Mucosa of rectum (tissue), 2 donors: Measurements from ENCODE around the gene UBE2D3.
"Not testable (repeated sequence)": the region's sequence is repeated elsewhere in the genome, so short reads cannot be mapped to it uniquely, and the experiment has no call there.

ENCODE experiments used
- H3K27ac ChIP-seq, 2 donors: one replicate each; pipeline ENCODE4 v1.7.0; 2013; ENCODE audit warnings: inconsistent platforms in 2 of 2, low read depth in 2 of 2, low read length in 2 of 2
- H3K27me3 ChIP-seq, 2 donors: one replicate each; pipeline ENCODE4 v1.7.0; 2013; ENCODE audit warnings: low read length in 2 of 2; ENCODE audit not compliant: control insufficient read depth in 2 of 2, insufficient read depth in 2 of 2
- H3K36me3 ChIP-seq, 2 donors: one replicate each; pipeline ENCODE4 v1.7.0; 2013; ENCODE audit warnings: low read length in 2 of 2; ENCODE audit not compliant: control insufficient read depth in 2 of 2, insufficient read depth in 2 of 2
- H3K4me1 ChIP-seq, 2 donors: one replicate each; pipeline ENCODE4 v1.7.0; 2013; ENCODE audit warnings: low read length in 2 of 2, mild to moderate bottlenecking in 1 of 2; ENCODE audit not compliant: control insufficient read depth in 2 of 2, insufficient read depth in 2 of 2
- H3K4me3 ChIP-seq, 2 donors: one replicate each; pipeline ENCODE4 v1.7.0; 2013; ENCODE audit warnings: low read length in 2 of 2
- H3K9ac ChIP-seq, 2 donors: one replicate each; pipeline ENCODE4 v1.7.0; 2013; ENCODE audit warnings: low read length in 2 of 2, low read depth in 1 of 2, mild to moderate bottlenecking in 1 of 2
- H3K9me3 ChIP-seq, 2 donors: one replicate each; pipeline ENCODE4 v1.7.0; 2013; ENCODE audit warnings: low read length in 2 of 2; ENCODE audit not compliant: control insufficient read depth in 2 of 2
- donor health status: healthy.
- donor health status: Normal muscosa, but diverticular disease.

Gene UBE2D3

GRCh38 chr4:102819588-102820365, 7.6 kb downstream of the UBE2D3 start:
- peak overlapping the region in 1 of 2 donors; percentile 14 for H3K4me3 ChIP-seq
- H3K9ac ChIP-seq, result no peak overlapping the region
- H3K4me1 ChIP-seq, result peaks cover 35 to 69% of the 10 kb centered on the region in 2 donors
- H3K27me3 ChIP-seq, result no peaks in the 10 kb centered on the region
- H3K36me3 ChIP-seq, result peaks cover 0 to 5% of the 10 kb centered on the region in 2 donors
- H3K9me3 ChIP-seq, result no peaks in the 10 kb centered on the region
- H3K27ac ChIP-seq, result no peak overlapping the region

GRCh38 chr4:102819100-102819499, 8.3 kb downstream of the UBE2D3 start:
- not testable (repeated sequence) for H3K36me3 ChIP-seq, H3K9ac ChIP-seq, H3K9me3 ChIP-seq, H3K27me3 ChIP-seq, H3K27ac ChIP-seq
- Histone ChIP-seq H3K4me3 (peak overlapping the region in 1 of 2 donors; percentile 4), H3K4me1 (peaks cover 35 to 63% of the 10 kb centered on the region in 2 donors)

GRCh38 chr4:102817613-102818268, 9.6 kb downstream of the UBE2D3 start:
- peaks cover 4 to 14% of the 10 kb centered on the region in 2 donors for H3K36me3 ChIP-seq
- H3K4me3 ChIP-seq, result no peak overlapping the region
- H3K27ac ChIP-seq, result no peak overlapping the region
- H3K9ac ChIP-seq, result no peak overlapping the region
- H3K4me1 ChIP-seq, result peaks cover 26 to 51% of the 10 kb centered on the region in 2 donors
- H3K27me3 ChIP-seq, result no peaks in the 10 kb centered on the region
- no peaks in the 10 kb centered on the region for H3K9me3 ChIP-seq

- H3K4me3 ChIP-seq, result no peak overlapping the region
- H3K27ac ChIP-seq, result no peak overlapping the region
- no peaks in the 10 kb centered on the region for H3K9me3 ChIP-seq
- peaks cover 4 to 14% of the 10 kb centered on the region in 2 donors for H3K36me3 ChIP-seq
- H3K27me3 ChIP-seq, result no peaks in the 10 kb centered on the region
- H3K9ac ChIP-seq, result no peak overlapping the region
- peaks cover 25 to 48% of the 10 kb centered on the region in 2 donors for H3K4me1 ChIP-seq
Measured at GRCh38 chr4:102817021-102817605, 10.2 kb downstream of the UBE2D3 start.

GRCh38 chr4:102815981-102816380, 11.4 kb downstream of the UBE2D3 start:
- no peak overlapping the region for H3K9ac ChIP-seq
- H3K4me3 ChIP-seq, result no peak overlapping the region
- peaks cover 18 to 38% of the 10 kb centered on the region in 2 donors for H3K4me1 ChIP-seq
- no peaks in the 10 kb centered on the region for H3K9me3 ChIP-seq
- no peaks in the 10 kb centered on the region for H3K27me3 ChIP-seq
- H3K36me3 ChIP-seq, result peaks cover 4 to 14% of the 10 kb centered on the region in 2 donors
- H3K27ac ChIP-seq, result no peak overlapping the region

GRCh38 chr4:102809691-102810090, 17.7 kb downstream of the UBE2D3 start:
- H3K27me3 ChIP-seq, result no peaks in the 10 kb centered on the region
- no peaks in the 10 kb centered on the region for H3K9me3 ChIP-seq
- no peak overlapping the region for H3K9ac ChIP-seq
- H3K36me3 ChIP-seq, result peaks cover 25 to 36% of the 10 kb centered on the region in 2 donors
- H3K27ac ChIP-seq, result no peak overlapping the region
- H3K4me1 ChIP-seq, result peaks cover 0 to 3% of the 10 kb centered on the region in 2 donors
- H3K4me3 ChIP-seq, result no peak overlapping the region

- Histone ChIP-seq H3K36me3 (peaks cover 26 to 38% of the 10 kb centered on the region in 2 donors), H3K9ac (no peak overlapping the region), H3K9me3 (no peaks in the 10 kb centered on the region), H3K27ac (no peak overlapping the region), H3K4me3 (no peak overlapping the region), H3K4me1 (peaks cover 0 to 3% of the 10 kb centered on the region in 2 donors), H3K27me3 (no peaks in the 10 kb centered on the region)
Measured at GRCh38 chr4:102809190-102809589, 18.2 kb downstream of the UBE2D3 start.

GRCh38 chr4:102808009-102808408, 19.3 kb downstream of the UBE2D3 start:
- Histone ChIP-seq H3K27me3 (no peaks in the 10 kb centered on the region), H3K4me3 (no peak overlapping the region), H3K36me3 (peaks cover 32 to 39% of the 10 kb centered on the region in 2 donors), H3K9me3 (no peaks in the 10 kb centered on the region), H3K9ac (no peak overlapping the region), H3K4me1 (peaks cover 0 to 3% of the 10 kb centered on the region in 2 donors), H3K27ac (no peak overlapping the region)

GRCh38 chr4:102807345-102807744, 20.0 kb downstream of the UBE2D3 start:
- no peaks in the 10 kb centered on the region for H3K9me3 ChIP-seq
- no peaks in the 10 kb centered on the region for H3K27me3 ChIP-seq
- H3K27ac ChIP-seq, result no peak overlapping the region
- H3K9ac ChIP-seq, result no peak overlapping the region
- H3K36me3 ChIP-seq, result peaks cover 38 to 40% of the 10 kb centered on the region in 2 donors
- H3K4me3 ChIP-seq, result no peak overlapping the region
- H3K4me1 ChIP-seq, result peaks cover 0 to 3% of the 10 kb centered on the region in 2 donors

- H3K9me3 ChIP-seq, result no peaks in the 10 kb centered on the region
- peaks cover 68 to 76% of the 10 kb centered on the region in 2 donors for H3K36me3 ChIP-seq
- no peaks in the 10 kb centered on the region for H3K27me3 ChIP-seq
- H3K4me3 ChIP-seq, result no peak overlapping the region
- no peak overlapping the region for H3K27ac ChIP-seq
- H3K9ac ChIP-seq, result no peak overlapping the region
- no peaks in the 10 kb centered on the region for H3K4me1 ChIP-seq
Measured at GRCh38 chr4:102799816-102800215, 27.5 kb downstream of the UBE2D3 start.
